HL-60 (cell line): ENCODE measurements around the gene ZNF254.

Experiments
- CTCF ChIP-seq: IDR thresholded peaks from one replicate; pipeline ENCODE4 v1.5.1; 2011; ENCODE audit warnings: low read length, control low read depth, inconsistent platforms; ENCODE audit not compliant: insufficient read depth
- GABPA ChIP-seq: IDR thresholded peaks from 2 replicates; pipeline ENCODE4 v1.6.1; 2012; ENCODE audit warnings: low read depth
- POLR2AphosphoS5 ChIP-seq: IDR thresholded peaks from 2 replicates; pipeline ENCODE4 v1.6.1; 2012; ENCODE audit warnings: low read depth
- SPI1 ChIP-seq: IDR thresholded peaks from 2 replicates; pipeline ENCODE4 v1.6.1; 2012; ENCODE audit warnings: low read depth, mild to moderate bottlenecking, borderline replicate concordance
- TF ChIP-seq, protein P1 (sequence below): IDR thresholded peaks from 2 replicates; pipeline ENCODE4 v1.6.1; 2012; ENCODE audit warnings: low read depth; ENCODE audit not compliant: insufficient replicate concordance

DNA sequence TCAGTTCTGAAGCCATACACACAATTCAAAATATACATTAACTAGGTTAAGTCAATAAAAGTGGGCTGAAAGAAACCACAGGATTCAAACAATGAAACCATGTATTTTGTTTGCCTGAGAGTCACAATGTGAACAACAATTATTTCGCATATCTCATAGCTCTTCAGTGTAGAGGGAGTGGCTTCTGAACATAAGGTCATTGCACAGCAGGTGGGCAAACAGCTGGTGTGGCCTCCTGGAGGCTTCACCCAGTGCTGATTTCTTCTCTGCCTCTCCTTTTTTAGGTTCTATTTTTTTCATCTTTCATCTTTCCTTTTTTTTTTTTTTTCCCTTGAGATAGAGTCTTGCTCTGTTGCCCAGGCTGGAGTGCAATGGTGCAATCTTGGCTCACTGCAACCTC lies 40.4 kb upstream of the ZNF254 start:
- no peak for TF ChIP-seq CTCF
- no peak for TF ChIP-seq GABPA
- TF ChIP-seq, protein P1, sequence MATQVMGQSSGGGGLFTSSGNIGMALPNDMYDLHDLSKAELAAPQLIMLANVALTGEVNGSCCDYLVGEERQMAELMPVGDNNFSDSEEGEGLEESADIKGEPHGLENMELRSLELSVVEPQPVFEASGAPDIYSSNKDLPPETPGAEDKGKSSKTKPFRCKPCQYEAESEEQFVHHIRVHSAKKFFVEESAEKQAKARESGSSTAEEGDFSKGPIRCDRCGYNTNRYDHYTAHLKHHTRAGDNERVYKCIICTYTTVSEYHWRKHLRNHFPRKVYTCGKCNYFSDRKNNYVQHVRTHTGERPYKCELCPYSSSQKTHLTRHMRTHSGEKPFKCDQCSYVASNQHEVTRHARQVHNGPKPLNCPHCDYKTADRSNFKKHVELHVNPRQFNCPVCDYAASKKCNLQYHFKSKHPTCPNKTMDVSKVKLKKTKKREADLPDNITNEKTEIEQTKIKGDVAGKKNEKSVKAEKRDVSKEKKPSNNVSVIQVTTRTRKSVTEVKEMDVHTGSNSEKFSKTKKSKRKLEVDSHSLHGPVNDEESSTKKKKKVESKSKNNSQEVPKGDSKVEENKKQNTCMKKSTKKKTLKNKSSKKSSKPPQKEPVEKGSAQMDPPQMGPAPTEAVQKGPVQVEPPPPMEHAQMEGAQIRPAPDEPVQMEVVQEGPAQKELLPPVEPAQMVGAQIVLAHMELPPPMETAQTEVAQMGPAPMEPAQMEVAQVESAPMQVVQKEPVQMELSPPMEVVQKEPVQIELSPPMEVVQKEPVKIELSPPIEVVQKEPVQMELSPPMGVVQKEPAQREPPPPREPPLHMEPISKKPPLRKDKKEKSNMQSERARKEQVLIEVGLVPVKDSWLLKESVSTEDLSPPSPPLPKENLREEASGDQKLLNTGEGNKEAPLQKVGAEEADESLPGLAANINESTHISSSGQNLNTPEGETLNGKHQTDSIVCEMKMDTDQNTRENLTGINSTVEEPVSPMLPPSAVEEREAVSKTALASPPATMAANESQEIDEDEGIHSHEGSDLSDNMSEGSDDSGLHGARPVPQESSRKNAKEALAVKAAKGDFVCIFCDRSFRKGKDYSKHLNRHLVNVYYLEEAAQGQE = no peak
- no peak for TF ChIP-seq POLR2AphosphoS5
- no peak for TF ChIP-seq SPI1
